NCI-H2029 (cell line): ENCODE measurements around the gene KCNQ1.

Experiments used
- DNase-seq: peaks from one replicate; lab custom pipeline; 2025; lab: John Stamatoyannopoulos, UW

Gene KCNQ1

DNA sequence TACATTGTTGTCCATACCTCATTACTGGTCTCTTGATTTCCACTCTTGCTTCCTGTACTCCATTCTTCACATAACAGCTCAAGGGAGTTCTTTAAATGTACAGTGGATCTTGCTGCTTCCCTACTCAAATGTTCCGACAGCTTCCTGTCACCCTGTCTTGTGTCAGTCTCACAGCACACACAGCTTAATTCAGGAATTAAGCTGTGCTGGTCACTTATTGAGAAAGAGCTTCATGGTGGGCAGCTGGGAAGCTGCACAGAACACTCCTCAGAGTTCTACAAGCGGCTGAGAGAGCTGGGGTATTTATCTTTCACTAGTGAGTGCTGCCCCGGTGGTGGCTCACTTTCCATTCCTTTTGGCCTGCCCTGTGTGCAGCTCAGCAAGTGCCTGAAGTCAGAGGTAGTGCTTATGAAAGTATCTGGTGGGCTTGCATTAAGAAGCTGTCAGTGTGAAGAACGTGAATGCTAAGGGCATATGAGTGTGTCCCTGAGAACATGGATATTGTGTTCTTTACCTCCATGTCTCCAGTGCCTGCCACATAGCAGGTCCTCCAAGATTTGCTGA, 206.3 kb downstream of the KCNQ1 start:
- DNase-seq: no peak

DNA sequence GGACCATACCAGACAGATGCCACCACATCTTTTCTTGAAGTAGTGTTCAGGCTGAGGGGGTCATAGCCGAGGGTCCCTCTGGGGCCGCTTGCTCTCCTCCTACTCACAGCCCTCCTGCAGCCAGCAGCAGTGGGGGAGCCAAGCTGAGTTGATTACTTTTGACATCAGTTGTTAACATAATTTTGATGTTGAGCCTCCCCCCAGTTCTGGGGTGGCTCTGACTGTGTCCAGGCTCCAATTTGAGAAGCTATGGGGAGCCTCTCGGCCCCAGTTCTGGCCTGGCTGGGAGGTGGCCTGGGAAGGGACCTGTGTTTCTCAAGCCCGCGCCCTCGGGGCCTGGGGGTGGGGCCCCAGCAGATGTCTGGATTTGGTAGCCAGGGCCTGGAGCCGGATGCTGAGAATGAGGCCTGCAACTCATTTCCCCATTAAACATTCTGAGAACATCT, 207.0 kb downstream of the KCNQ1 start:
- DNase-seq: no peak

- peak; percentile 6 for DNase-seq
These were observed 207.8 kb downstream of the KCNQ1 start for GRCh38 chr11:2652333-2653197.

DNA sequence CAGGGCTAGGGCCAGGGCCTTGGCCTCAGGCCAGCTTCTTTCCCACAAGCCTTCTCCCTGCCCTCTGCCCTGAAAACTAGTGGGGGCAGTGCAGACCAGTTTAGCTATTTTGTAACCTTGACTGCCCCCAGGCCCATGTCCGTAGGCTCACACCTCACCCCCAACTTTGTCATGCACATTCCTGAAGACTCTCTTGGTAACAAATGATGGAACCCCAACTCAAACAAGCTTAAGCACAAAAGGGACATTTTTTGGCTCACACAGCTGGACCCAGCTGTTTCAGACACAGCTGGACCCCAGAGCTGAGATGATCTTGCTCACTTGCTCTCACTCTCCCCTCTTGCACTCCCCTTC, 208.4 kb downstream of the KCNQ1 start:
- DNase-seq: no peak

- DNase-seq: peak; percentile 79
These were observed 209.3 kb downstream of the KCNQ1 start for GRCh38 chr11:2653930-2654739.

- DNase-seq: no peak
These were observed 210.4 kb downstream of the KCNQ1 start for GRCh38 chr11:2655016-2655719.

DNA sequence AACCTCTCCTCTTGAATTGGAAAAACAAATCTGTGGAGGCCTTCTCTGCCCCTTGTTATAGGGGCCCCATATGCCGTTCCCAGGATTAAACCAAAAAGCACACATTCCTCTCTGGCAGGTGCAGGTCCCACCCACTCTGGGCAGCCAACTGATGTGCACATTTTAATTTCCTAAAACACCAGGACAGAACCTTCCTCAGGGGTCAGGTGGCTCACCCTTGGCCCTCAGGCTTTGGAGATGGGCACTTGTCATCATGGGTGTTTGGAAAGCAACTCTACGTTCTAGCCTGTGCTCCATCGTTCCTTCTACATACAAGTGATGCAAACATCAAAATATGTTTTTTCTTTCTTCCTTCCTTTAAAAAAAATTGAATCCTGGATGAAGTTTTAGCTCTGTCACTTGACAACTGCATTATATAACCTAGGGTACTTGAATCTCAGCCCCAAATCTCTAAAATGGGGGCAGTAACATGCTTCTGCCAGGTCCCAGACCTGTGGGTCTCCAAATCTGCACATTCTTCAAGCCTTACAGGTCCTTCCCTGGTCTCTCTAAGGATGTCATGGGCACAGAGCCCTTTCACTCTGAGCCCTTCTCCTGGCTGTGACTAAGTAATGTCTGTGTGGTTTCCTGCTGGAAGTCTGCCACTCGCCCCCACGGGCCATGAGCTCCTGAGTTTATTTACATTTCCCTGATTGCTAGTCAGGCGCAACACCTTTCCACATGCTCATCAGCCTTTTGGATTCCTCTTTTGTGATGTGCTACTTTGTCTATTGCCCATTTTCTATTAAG, 211.2 kb downstream of the KCNQ1 start:
- DNase-seq: peak; percentile 72

DNA sequence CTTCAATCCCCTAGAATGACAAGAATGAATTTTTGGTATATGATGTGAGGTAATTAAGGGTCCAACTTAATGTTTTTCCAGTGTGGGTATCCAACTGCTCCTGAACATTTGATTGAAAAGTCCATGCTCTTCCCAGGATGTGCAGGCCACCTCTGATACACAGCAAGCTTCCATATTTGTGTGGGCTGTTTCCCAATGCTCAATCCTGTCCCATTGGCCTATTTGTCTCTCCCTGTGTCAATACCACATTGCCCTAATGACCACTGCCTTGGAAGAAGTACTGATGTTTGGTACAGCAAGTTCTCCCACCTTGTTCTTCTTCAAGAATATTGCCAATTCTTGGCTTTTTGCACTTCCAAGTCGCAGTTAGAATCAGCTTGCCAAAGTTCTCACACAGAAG, 212.1 kb downstream of the KCNQ1 start:
- no peak for DNase-seq

- no peak for DNase-seq
These were observed 213.0 kb downstream of the KCNQ1 start for GRCh38 chr11:2657697-2658284.

GRCh38 chr11:2660357-2660939, 215.6 kb downstream of the KCNQ1 start:
- no peak for DNase-seq

- DNase-seq: no peak
These were observed 216.6 kb downstream of the KCNQ1 start for GRCh38 chr11:2661173-2662023.

DNA sequence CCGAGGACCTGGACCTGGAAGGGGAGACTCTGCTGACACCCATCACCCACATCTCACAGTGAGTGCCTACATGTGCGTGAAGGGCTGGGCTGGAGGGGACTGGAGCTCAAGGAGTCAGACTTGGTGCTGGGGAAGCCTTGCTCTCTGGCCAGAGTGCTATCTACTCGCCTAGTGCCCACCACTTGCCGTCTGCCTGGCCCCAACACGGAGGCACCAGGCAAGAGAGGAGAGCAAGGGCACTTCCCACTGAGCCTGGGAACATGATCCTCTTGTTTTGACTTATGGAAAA, 217.2 kb downstream of the KCNQ1 start:
- no peak for DNase-seq

DNA sequence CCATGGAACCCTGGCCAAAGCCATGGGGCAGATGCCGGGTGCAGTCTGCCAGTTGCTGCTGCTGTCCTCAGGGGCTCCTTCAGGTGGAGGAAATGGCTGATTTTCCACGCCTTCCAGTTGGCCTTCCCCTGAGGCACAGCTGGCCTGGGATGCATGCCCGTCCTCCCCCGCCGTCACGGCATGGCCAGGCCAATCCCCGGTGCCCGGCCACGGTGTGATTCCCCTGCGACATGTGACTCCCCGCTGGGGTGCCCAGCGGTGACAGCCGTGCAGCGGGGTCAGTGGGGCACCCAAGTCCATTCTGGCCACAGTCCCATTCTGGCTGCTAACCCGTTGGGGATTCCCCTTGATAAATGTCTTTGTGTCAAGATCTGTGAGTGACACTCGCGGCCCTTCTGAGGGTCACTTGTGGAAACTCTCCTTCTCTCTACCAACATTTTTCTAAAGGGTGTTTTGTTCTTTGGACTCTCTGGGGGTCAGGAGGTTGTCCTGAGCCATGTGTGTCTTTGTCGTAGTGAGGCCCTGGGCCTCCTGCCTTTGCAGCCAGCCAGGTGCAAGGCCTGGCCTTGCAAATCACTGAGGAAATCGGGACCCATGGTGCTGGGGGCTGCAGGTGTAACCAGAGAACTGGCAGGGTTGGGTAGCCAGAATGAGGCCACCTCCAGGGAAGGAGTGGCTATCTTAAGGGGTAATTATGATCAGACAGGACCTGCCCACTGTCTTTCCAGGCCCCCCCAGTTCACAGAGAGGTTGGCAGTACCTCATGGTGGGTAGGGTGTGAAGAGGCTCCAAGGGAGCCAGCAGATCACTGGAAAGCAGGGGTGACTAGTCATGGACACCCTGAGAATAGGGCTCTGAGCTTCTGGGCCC, 217.9 kb downstream of the KCNQ1 start:
- no peak for DNase-seq

DNA sequence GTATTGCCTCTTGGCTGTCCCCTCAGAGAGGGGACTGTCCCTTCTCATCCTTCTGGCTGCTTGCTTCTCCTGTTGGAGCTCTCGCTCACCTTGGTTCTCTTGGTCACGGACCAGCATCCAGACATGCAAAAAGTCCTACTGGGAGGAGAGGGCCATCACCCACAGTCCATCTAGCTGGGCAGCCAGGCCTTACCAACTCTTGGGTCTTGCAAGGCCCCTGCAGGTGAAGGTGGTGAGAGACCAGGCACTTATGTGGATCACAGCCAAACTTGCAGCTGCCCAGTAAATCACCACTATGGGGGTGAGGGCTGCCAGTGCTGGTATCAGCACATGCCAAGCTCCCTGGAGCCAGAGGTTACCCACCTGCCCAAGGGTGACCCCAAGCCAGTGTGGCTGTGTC, 218.7 kb downstream of the KCNQ1 start:
- no peak for DNase-seq

GRCh38 chr11:2663915-2664314, 219.1 kb downstream of the KCNQ1 start:
- no peak for DNase-seq

GRCh38 chr11:2664376-2664775, 219.6 kb downstream of the KCNQ1 start:
- no peak for DNase-seq

- DNase-seq: no peak
These were observed 220.2 kb downstream of the KCNQ1 start for GRCh38 chr11:2664791-2665525.
